Gastroesophageal sphincter (tissue), 4 donors: ENCODE results near the gene ANGEL2. TPM values are rescaled to one million over a fixed set of nuclear protein-coding genes. Genes with fewer than 3 reads are reported as not detected.

Experiments
- ATAC-seq: fragments of 150-250 bp; one replicate; pipeline ENCODE4 v1.9.1; 2016; ENCODE audit warnings: mild to moderate bottlenecking, moderate library complexity
- H3K27ac ChIP-seq, 4 donors: fragments of 200-600 bp; sonication (generic) in 3 of 4; 1 replicate in 3 of 4; 2 replicates in 1 of 4; pipeline ENCODE4 v1.5.1; 2016 to 2019
- H3K27me3 ChIP-seq: fragments of 200-600 bp; sonication (generic); one replicate; pipeline ENCODE4 v1.5.1; 2019
- H3K36me3 ChIP-seq, 2 donors: fragments of 200-600 bp; sonication (generic); one replicate each; pipeline ENCODE4 v1.5.1; 2019; ENCODE audit warnings: control low read depth in 1 of 2
- H3K4me1 ChIP-seq, 3 donors: fragments of 200-600 bp; sonication (generic); 1 replicate in 2 of 3; 2 replicates in 1 of 3; pipeline ENCODE4 v1.5.1; 2016 to 2019; ENCODE audit warnings: control low read depth in 2 of 3
- H3K4me3 ChIP-seq, 2 donors: fragments of 200-600 bp; sonication (generic); one replicate each; pipeline ENCODE4 v1.5.1; 2019; ENCODE audit warnings: mild to moderate bottlenecking in 1 of 2, moderate library complexity in 1 of 2
- H3K9me3 ChIP-seq, 3 donors: fragments of 200-600 bp; sonication (generic); one replicate each; pipeline ENCODE4 v1.5.1; 2017 to 2019; ENCODE audit warnings: control low read depth in 2 of 3
- EP300 ChIP-seq: sonication (generic); formaldehyde crosslinking; IDR thresholded peaks from one replicate; pipeline ENCODE4 v1.6.1; 2017; ENCODE audit warnings: antibody characterized with exemption, mild to moderate bottlenecking
- POLR2A ChIP-seq, 2 donors: fragments of 450-650 bp; IDR thresholded peaks; one replicate each; pipeline ENCODE4 v1.6.1; 2017; ENCODE audit warnings: antibody characterized with exemption in 2 of 2, mild to moderate bottlenecking in 2 of 2, moderate library complexity in 1 of 2
- POLR2AphosphoS5 ChIP-seq: sonication (generic); formaldehyde crosslinking; IDR thresholded peaks from one replicate; pipeline ENCODE4 v1.6.1; 2017; ENCODE audit warnings: antibody characterized with exemption
- WGBS, 2 donors: methylation state at CpG; one replicate each; pipeline ENCODE4 v1.1.5; 2018; ENCODE audit warnings: low coverage in 1 of 2; 5-methylcytosine and 5-hydroxymethylcytosine counted together
- total RNA-seq, 4 donors: library from RNA; depleted of rRNA; stranded (reverse); fragments of >200 nt; gene quantifications; one replicate each; pipeline ENCODE4 v1.1.0, GENCODE V29; 2016
- TF ChIP-seq, protein P1 (sequence below), 4 experiments: fragments of 200-600 bp in 2 of 4; fragments of 450-650 bp in 2 of 4; sonication (generic) in 1 of 4; IDR thresholded peaks; one replicate each; pipeline ENCODE4 v1.5.1; 2017 to 2019; ENCODE audit warnings: antibody characterized with exemption in 4 of 4, mild to moderate bottlenecking in 2 of 4, moderate library complexity in 2 of 4

ANGEL2 gene
- total RNA-seq, 4 donors from 2014 or later, result 20.9 to 85.1 (median 39.0) TPM

GRCh38 chr1:212964102-212964501 is 51.6 kb downstream of the ANGEL2 start:
- Histone ChIP-seq H3K27ac (no peak overlapping the region), H3K36me3 (no peaks in the 10 kb centered on the region), H3K4me1 (no peaks in the 10 kb centered on the region), H3K27me3 (no peaks in the 10 kb centered on the region), H3K4me3 (no peak overlapping the region), H3K9me3 (no peaks in the 10 kb centered on the region)
- TF ChIP-seq EP300, result no peak
- TF ChIP-seq POLR2A (IDR thresholded peaks at IDR 0.05), result no peak
- no peak for TF ChIP-seq POLR2AphosphoS5
- TF ChIP-seq, protein P1, sequence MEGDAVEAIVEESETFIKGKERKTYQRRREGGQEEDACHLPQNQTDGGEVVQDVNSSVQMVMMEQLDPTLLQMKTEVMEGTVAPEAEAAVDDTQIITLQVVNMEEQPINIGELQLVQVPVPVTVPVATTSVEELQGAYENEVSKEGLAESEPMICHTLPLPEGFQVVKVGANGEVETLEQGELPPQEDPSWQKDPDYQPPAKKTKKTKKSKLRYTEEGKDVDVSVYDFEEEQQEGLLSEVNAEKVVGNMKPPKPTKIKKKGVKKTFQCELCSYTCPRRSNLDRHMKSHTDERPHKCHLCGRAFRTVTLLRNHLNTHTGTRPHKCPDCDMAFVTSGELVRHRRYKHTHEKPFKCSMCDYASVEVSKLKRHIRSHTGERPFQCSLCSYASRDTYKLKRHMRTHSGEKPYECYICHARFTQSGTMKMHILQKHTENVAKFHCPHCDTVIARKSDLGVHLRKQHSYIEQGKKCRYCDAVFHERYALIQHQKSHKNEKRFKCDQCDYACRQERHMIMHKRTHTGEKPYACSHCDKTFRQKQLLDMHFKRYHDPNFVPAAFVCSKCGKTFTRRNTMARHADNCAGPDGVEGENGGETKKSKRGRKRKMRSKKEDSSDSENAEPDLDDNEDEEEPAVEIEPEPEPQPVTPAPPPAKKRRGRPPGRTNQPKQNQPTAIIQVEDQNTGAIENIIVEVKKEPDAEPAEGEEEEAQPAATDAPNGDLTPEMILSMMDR (IDR thresholded peaks at IDR 0.05), result no peak
- 83 to 100% methylated on average over 1 to 4 of the region's 6 CpGs for WGBS, 2 donors
- ATAC-seq, result no peak

GRCh38 chr1:212962509-212962908 is 53.2 kb downstream of the ANGEL2 start:
- Histone ChIP-seq H3K9me3 (no peaks in the 10 kb centered on the region), H3K36me3 (no peaks in the 10 kb centered on the region), H3K4me3 (no peak overlapping the region), H3K4me1 (no peaks in the 10 kb centered on the region), H3K27ac (no peak overlapping the region), H3K27me3 (no peaks in the 10 kb centered on the region)
- WGBS, 2 donors, result 82 to 100% methylated on average over 2 to 3 of the region's 5 CpGs
- ATAC-seq, result no peak
- TF ChIP-seq POLR2AphosphoS5, result no peak
- no peak for TF ChIP-seq POLR2A (IDR thresholded peaks at IDR 0.05)
- TF ChIP-seq, protein P1 (IDR thresholded peaks at IDR 0.05), result no peak
- TF ChIP-seq EP300, result no peak

- WGBS, 2 donors, result 100% methylated on average over 4 of the region's 6 CpGs; no CpG with 5 or more reads in 1 of the 2 donors
- ATAC-seq, result no peak
Measured at GRCh38 chr1:212960932-212961331, 54.7 kb downstream of the ANGEL2 start.

GRCh38 chr1:212959266-212960220 is 56.1 kb downstream of the ANGEL2 start:
- Histone ChIP-seq H3K36me3 (no peaks in the 10 kb centered on the region), H3K27ac (no peak overlapping the region), H3K9me3 (no peaks in the 10 kb centered on the region), H3K4me1 (no peaks in the 10 kb centered on the region), H3K4me3 (no peak overlapping the region), H3K27me3 (no peaks in the 10 kb centered on the region)
- 50 to 92% methylated on average over 2 to 14 of the region's 18 CpGs for WGBS, 2 donors
- no peak for ATAC-seq
- TF ChIP-seq EP300, result no peak
- no peak for TF ChIP-seq POLR2AphosphoS5
- TF ChIP-seq, protein P1 (IDR thresholded peaks at IDR 0.05), result no peak
- TF ChIP-seq POLR2A (IDR thresholded peaks at IDR 0.05), result no peak

More at GRCh38 chr1:212960932-212961331, 54.7 kb downstream of the ANGEL2 start:
- no peaks in the 10 kb centered on the region for H3K4me1 ChIP-seq
- no peak overlapping the region for H3K27ac ChIP-seq
- H3K9me3 ChIP-seq, result no peaks in the 10 kb centered on the region
- H3K36me3 ChIP-seq, result no peaks in the 10 kb centered on the region
- H3K4me3 ChIP-seq, result no peak overlapping the region
- TF ChIP-seq EP300 (no peak), POLR2A (IDR thresholded peaks at IDR 0.05) (no peak), POLR2AphosphoS5 (no peak)
- TF ChIP-seq, protein P1 (IDR thresholded peaks at IDR 0.05), result no peak
- H3K27me3 ChIP-seq, result no peaks in the 10 kb centered on the region
